ENCODE results near the gene KMT2B.

DNA sequence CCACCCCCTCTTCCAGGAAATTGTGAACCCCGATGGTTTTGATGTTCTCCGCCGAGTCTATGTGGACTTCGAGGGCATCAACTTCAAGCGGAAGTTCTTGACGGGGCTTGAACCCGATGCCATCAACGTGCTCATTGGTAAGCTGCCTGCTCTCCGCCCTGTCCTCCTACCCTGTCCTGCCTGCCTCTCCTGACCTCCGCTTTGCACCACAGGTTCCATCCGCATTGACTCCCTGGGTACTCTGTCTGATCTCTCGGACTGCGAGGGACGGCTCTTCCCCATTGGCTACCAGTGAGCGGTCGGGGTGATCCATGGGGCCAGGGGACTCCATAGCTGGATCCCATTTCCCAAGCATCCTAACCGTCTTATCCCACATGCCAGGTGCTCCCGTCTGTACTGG, 12.5 kb downstream of the KMT2B start:
- TF ChIP-seq CTCF (conservative IDR thresholded peaks at IDR 0.05; ENCODE audit: low read length), result no peak
- no peak for TF ChIP-seq EZH2phosphoT487 (IDR thresholded peaks at IDR 0.05; ENCODE audit: borderline replicate concordance)

All from Loucy (cell line).